T-helper 17 cell (primary cell): ENCODE results near the gene FKBP9. TPM values are rescaled to one million over a fixed set of nuclear protein-coding genes. Genes with fewer than 3 reads are reported as not detected.
"Not testable (repeated sequence)": the region's sequence is repeated elsewhere in the genome, so short reads cannot be mapped to it uniquely, and the experiment has no call there.

ENCODE experiments used
- ATAC-seq: fragments of 150-1000 bp; cut with Tn5 transposase; 2 replicates; pipeline ENCODE4 v1.10.0; 2021; ENCODE audit warnings: mild to moderate bottlenecking, moderate library complexity
- DNase-seq, 3 donors: peaks; one replicate each; pipeline versions ENCODE4 v3.0.0 to v3.0.0-alpha.2; 2020 to 2021
- H3K9me3 ChIP-seq: one replicate; pipeline ENCODE4 v1.7.0; 2013; ENCODE audit warnings: low read length, mild to moderate bottlenecking; ENCODE audit not compliant: control insufficient read depth, poor library complexity, severe bottlenecking
- H3K27ac Mint-ChIP-seq: one replicate; pipeline ENCODE4 v1.8.0; 2022; ENCODE audit warnings: mild to moderate bottlenecking, moderate library complexity, mixed read lengths
- H3K27me3 Mint-ChIP-seq: one replicate; pipeline ENCODE4 v1.8.0; 2022; ENCODE audit warnings: mixed read lengths
- H3K36me3 Mint-ChIP-seq: one replicate; pipeline ENCODE4 v1.8.0; 2022; ENCODE audit warnings: low read depth, mixed read lengths
- H3K4me1 Mint-ChIP-seq: one replicate; pipeline ENCODE4 v1.8.0; 2022; ENCODE audit warnings: mild to moderate bottlenecking, mixed read lengths
- H3K4me3 Mint-ChIP-seq: one replicate; pipeline ENCODE4 v1.8.0; 2022; ENCODE audit warnings: mild to moderate bottlenecking, moderate library complexity, mixed read lengths
- total RNA-seq, 4 donors: library from RNA in 2 of 4; stranded (reverse) in 2 of 4; gene quantifications; one replicate each; pipeline ENCODE4 v1.2.3 and lab custom pipeline; 2022 to 2026

The FKBP9 gene
- total RNA-seq, 2 donors from 2014 or later: 0.42 TPM; not detected in 1

DNA sequence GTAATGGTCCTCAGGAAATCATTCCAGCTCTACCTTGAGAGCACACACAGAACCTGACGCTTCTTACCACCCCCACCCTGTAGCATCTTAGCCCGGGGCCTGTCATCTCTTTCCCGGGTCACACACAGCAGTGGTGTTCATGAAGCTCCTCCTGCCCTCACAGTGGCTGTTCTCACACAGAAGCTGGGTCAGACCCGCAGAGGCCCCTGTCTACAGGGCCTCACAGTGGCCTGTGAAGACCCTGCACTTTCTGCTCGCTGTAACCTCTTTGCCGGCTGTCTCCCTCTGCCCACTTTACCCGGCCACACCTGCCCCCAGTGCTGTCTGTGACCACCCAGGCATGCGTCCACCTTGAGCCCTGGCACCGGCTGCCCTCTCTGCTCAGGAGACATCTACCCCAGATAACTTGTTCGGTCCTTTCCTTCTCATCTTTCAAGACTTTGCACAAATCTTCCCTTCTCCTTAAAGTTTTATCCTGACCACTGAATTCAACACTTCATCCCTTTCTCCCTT is 46.9 kb downstream of the FKBP9 start:
- ATAC-seq: not testable (repeated sequence)
- H3K27ac Mint-ChIP-seq: peak overlapping the region; percentile 68

GRCh38 chr7:33005193-33005592 is 48.0 kb downstream of the FKBP9 start:
- H3K4me3 Mint-ChIP-seq, DNase-seq, H3K4me1 Mint-ChIP-seq, H3K9me3 ChIP-seq, H3K36me3 Mint-ChIP-seq, H3K27ac Mint-ChIP-seq, ATAC-seq, H3K27me3 Mint-ChIP-seq: not testable (repeated sequence)

More for the DNA sequence above, 46.9 kb downstream of the FKBP9 start:
- H3K9me3 ChIP-seq, DNase-seq, H3K36me3 Mint-ChIP-seq, H3K4me3 Mint-ChIP-seq, H3K27me3 Mint-ChIP-seq, H3K4me1 Mint-ChIP-seq: not testable (repeated sequence)

DNA sequence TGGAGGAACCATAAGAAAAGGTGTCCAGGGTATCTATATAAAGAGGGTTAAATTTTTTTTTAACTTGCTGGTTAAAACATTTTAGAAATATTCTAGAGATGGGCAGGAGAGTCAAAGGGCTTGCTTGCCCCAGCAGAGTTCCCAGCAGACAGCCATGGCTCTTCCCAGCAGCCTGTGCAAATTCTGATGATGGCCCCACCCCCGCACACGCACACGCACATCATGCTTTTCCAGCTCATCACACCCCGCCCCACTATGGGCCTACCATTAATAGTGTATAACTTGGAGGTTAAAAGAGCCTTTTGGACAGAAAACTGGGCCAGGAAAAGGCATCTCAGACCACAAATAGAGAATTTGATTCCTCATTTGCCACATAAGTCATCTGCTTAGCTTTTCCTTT is 48.5 kb downstream of the FKBP9 start:
- H3K36me3 Mint-ChIP-seq: peaks cover 10% of the 10 kb centered on the region
- not testable (repeated sequence) for H3K4me1 Mint-ChIP-seq, H3K4me3 Mint-ChIP-seq, DNase-seq, H3K27me3 Mint-ChIP-seq, H3K27ac Mint-ChIP-seq, H3K9me3 ChIP-seq, ATAC-seq

DNA sequence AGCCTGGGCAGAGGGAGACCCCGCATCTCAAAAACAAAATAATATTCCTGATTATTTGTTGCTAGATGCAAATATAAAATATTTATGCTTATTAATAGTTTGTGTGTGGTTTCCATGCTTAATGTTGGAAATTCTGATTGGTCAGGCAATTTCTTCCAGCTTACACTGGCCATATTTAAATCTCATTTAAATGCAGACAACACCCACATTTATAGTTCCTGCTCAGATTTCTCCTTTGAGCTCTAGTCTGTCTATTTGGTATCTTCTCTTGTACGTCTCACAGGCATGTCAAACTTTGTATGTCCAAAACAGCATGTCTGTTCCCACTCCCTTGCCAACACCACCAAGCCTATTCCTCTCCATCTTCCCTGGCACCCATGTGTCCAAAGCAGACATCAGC is 52.5 kb downstream of the FKBP9 start:
- Mint-ChIP-seq H3K4me1 (no peaks in the 10 kb centered on the region), H3K27me3 (no peaks in the 10 kb centered on the region), H3K4me3 (no peak overlapping the region), H3K27ac (peak overlapping the region; percentile 57), H3K36me3 (peaks cover 12% of the 10 kb centered on the region)
- H3K9me3 ChIP-seq: no peaks in the 10 kb centered on the region
- ATAC-seq (no peak), DNase-seq (no peak)

DNA sequence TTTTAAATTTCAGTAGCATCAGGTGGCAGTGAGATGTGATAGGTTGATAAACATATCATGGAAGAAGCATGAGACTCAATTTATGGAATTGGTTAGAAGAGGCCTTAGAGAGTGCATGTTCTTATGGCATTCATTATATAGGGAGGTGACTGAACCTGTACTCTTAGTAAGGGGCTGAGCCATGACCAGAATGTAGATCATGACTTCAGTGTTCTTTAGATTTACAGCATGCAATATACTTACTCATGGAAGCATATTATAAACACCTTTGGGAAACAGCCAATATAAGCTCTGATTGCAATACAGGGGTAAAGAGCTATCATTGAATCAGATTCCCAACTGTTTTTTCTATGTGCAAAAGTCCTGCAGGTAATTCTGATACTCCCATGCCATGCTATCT is 55.1 kb downstream of the FKBP9 start:
- Mint-ChIP-seq H3K27ac (peak overlapping the region; percentile 8), H3K4me3 (no peak overlapping the region), H3K27me3 (no peaks in the 10 kb centered on the region), H3K4me1 (no peaks in the 10 kb centered on the region), H3K36me3 (peaks cover 15% of the 10 kb centered on the region)
- DNase-seq: no peak
- no peak for ATAC-seq
- H3K9me3 ChIP-seq: no peaks in the 10 kb centered on the region

DNA sequence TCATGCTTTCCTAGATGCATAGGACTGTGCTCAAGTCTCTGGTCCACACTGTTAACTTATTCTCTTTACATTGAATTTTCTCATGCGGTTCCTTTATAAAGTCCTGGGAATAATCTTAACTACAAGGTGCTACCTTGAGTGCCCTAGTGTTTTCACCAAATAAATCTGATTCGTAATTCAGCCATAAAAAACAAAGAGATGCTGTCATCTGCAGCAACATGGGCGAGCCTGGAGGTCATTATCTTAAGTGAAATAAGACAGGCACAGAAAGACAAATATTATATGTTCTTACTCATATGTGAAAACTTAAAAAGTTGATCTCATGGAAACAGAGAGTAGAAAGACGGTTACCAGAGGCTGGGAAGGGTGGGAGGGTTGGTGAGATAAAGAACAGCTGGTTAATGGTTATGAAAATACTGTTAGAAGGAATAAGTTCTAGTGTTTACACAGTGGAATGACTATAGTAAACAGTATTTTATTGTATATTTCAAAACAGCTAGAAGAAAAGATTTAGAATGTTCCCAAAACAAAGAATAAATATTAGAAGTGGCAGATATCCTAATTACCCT is 67.0 kb downstream of the FKBP9 start:
- no peak overlapping the region for H3K27ac Mint-ChIP-seq
- no peak overlapping the region for H3K4me3 Mint-ChIP-seq
- H3K36me3 Mint-ChIP-seq: peaks cover 2% of the 10 kb centered on the region

DNA sequence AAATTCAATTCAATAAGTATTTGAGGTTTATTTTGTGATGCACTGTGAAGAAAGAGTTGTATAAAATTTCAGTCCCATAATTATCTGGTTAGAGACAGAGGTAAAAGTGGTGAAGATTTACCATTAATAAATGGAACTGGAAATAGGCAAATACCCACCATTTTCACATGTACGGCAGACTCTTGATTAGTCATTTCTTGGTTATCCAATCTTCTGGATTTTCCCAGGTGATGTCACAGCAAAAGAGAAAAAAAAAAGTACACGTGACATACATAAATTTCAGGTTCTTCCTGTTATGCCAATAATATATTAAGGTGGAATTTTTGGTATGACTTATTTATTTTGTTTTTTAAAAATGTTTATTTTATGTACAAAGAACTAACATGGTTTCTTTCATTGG is 78.5 kb downstream of the FKBP9 start:
- Mint-ChIP-seq H3K27me3 (no peaks in the 10 kb centered on the region), H3K36me3 (peaks cover 5% of the 10 kb centered on the region), H3K27ac (peak overlapping the region; percentile 47), H3K4me1 (peaks cover 22% of the 10 kb centered on the region), H3K4me3 (no peak overlapping the region)
- ATAC-seq (no peak), DNase-seq (no peak)
- H3K9me3 ChIP-seq: no peaks in the 10 kb centered on the region

More for the DNA sequence above, 67.0 kb downstream of the FKBP9 start:
- ATAC-seq (no peak), DNase-seq (no peak)
- Mint-ChIP-seq H3K4me1 (peaks cover 4% of the 10 kb centered on the region), H3K27me3 (no peaks in the 10 kb centered on the region)
- H3K9me3 ChIP-seq: no peaks in the 10 kb centered on the region

DNA sequence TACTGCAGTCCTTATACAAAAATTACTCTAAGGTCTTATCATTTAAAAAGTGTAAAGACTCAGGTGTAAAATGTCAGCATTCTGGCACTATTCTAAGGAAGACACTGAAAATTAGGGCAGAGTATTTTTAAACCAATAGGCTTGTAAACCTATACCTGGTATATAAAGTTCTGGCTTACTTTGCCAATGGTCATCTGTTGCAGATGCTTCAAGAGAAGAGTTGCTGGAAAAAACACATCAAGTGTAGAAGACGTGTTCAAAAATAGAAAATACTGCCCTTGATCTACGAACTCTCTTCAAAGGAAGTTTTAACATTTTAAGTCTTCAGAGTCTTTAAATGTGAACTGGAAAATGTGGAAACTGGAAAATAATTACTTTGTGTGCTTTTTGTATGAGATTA is 81.4 kb downstream of the FKBP9 start:
- ATAC-seq (no peak), DNase-seq (no peak)
- H3K9me3 ChIP-seq: no peaks in the 10 kb centered on the region
- Mint-ChIP-seq H3K36me3 (peaks cover 4% of the 10 kb centered on the region), H3K27me3 (no peaks in the 10 kb centered on the region), H3K27ac (peak overlapping the region; percentile 94), H3K4me3 (peak overlapping the region; percentile 95), H3K4me1 (peaks cover 32% of the 10 kb centered on the region)

DNA sequence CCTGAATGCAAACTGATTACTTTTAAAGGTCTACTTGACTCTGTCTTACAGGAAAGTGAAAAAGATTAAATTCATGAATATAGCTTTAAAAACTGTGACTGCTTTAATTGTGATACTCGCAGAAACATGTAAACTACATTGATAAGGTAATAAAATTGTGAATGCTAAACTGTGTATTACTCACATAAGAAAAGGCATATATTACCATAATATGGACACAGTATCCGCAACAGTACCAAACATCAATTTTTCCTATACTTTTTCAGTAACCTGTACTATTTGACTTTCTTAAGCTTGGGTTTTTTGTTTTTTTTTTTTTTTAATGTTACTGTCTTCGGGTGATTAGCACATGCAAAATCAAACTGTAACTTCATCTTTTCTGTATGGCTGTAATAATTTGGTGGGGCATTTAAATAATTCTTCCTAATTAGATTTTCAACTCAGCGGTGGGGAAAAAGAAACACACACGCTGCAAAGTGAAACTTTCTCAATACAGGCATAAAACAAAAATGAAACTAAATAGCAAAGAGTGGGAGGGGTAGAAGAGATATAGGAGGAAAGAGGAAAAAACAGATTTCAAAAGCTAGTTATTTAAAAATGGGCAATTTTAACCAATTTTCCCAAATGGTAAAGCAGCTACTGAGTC is 82.1 kb downstream of the FKBP9 start:
- H3K27me3 Mint-ChIP-seq: no peaks in the 10 kb centered on the region

GRCh38 chr7:33039903-33040292 is 82.7 kb downstream of the FKBP9 start:
- no peaks in the 10 kb centered on the region for H3K9me3 ChIP-seq
- Mint-ChIP-seq H3K27ac (peak overlapping the region; percentile 94), H3K27me3 (no peaks in the 10 kb centered on the region), H3K36me3 (peaks cover 2% of the 10 kb centered on the region), H3K4me1 (peaks cover 36% of the 10 kb centered on the region), H3K4me3 (peak overlapping the region; percentile 95)
- no peak for DNase-seq
- no peak for ATAC-seq

More for the DNA sequence above, 82.1 kb downstream of the FKBP9 start:
- peaks cover 37% of the 10 kb centered on the region for H3K4me1 Mint-ChIP-seq
- DNase-seq (no peak), ATAC-seq (no peak)
- no peaks in the 10 kb centered on the region for H3K9me3 ChIP-seq
- peak overlapping the region; percentile 94 for H3K27ac Mint-ChIP-seq
- H3K36me3 Mint-ChIP-seq: peaks cover 4% of the 10 kb centered on the region
- H3K4me3 Mint-ChIP-seq: peak overlapping the region; percentile 95

- H3K27me3 Mint-ChIP-seq: no peaks in the 10 kb centered on the region
- peaks cover 39% of the 10 kb centered on the region for H3K4me1 Mint-ChIP-seq
- peaks cover 2% of the 10 kb centered on the region for H3K36me3 Mint-ChIP-seq
- no peaks in the 10 kb centered on the region for H3K9me3 ChIP-seq
- peak overlapping the region; percentile 97 for H3K27ac Mint-ChIP-seq
- H3K4me3 Mint-ChIP-seq: peak overlapping the region; percentile 71
- DNase-seq (peak; percentile 34 to 51 (median 47)), ATAC-seq (peak; percentile 99)
Measured at GRCh38 chr7:33040803-33041516, 83.7 kb downstream of the FKBP9 start.

DNA sequence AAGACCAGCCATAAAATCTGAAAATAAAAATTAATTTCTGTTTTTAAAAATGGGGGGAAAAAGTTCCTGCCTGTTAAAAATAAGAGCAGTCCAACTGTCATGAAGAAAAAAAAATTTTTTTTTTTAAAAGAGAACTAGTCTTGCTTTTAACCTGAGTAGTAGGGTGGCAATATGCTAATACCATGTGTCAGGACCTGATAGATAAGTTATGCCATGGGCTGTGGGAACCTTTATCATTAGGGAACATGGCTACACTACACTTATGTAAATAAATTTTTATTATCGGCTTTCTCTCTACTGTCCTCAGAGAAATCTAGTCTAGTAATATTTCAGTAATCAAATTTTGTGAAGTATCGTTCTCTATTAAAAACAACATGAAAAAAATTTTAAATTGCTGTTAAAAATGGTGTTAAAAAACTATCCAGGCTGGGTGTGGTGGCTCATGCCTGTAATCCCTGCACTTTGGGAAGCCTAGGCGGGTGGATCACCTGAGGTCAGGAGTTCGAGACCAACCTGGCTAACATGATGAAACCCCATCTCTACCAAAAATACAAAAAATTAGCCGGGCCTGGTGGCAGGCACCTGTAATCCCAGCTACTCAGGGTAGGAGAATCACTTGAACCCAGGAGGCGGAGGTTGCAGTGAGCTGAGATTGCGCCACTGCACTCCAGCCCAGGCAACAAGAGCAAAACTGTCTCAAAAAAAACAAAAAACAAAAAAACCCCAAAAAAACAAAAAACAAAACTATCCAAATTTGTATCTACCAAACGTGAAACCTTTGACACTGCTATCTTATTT is 84.6 kb downstream of the FKBP9 start:
- Mint-ChIP-seq H3K27me3 (no peaks in the 10 kb centered on the region), H3K4me3 (no peak overlapping the region), H3K4me1 (peaks cover 36% of the 10 kb centered on the region), H3K27ac (peak overlapping the region; percentile 97), H3K36me3 (peaks cover 2% of the 10 kb centered on the region)
- H3K9me3 ChIP-seq: no peaks in the 10 kb centered on the region
- DNase-seq (no peak), ATAC-seq (no peak)
